H1 (cell line): ENCODE data around the gene AP2A1. TPM values are rescaled to one million over a fixed set of nuclear protein-coding genes. Genes with fewer than 3 reads are reported as not detected.

Source experiments
- CTCF ChIA-PET: fragments of 300-600 bp; sonication (Branson Sonifier 250); formaldehyde crosslinking; loops from one replicate; lab custom pipeline; 2021; ENCODE audit not compliant: partially characterized antibody; lab: Charles Lee
- POLR2A ChIA-PET: fragments of 300-600 bp; sonication (Branson Sonifier 250); formaldehyde crosslinking; loops from one replicate; lab custom pipeline; 2021; ENCODE audit warnings: inconsistent platforms; ENCODE audit not compliant: partially characterized antibody; lab: Charles Lee
- DNase-seq, 2 experiments: peaks; one replicate each; pipeline versions ENCODE4 v3.0.0 to v3.0.0-alpha.2; 2010 to 2022; ENCODE audit warnings: low spot score in 2 of 2, low read depth in 1 of 2, mixed read lengths in 1 of 2
- FAIRE-seq: peaks from 2 replicates; lab custom pipeline; 2011; peaks lifted over from hg19 to GRCh38; lab: Jason Lieb, UNC
- H2AFZ ChIP-seq: 2 replicates; pipeline ENCODE4 v1.8.1; 2012; ENCODE audit warnings: low read length, inconsistent platforms
- H2AK5ac ChIP-seq: 2 replicates; pipeline ENCODE4 v1.6.1; 2013; ENCODE audit warnings: low read depth, low read length
- H2BK120ac ChIP-seq: replicated peaks from 2 replicates; pipeline ENCODE3; 2013; ENCODE audit warnings: low read depth, low read length, inconsistent platforms
- H2BK12ac ChIP-seq: 2 replicates; pipeline ENCODE4 v1.6.1; 2013; ENCODE audit warnings: low read depth, low read length
- H2BK15ac ChIP-seq: 2 replicates; pipeline ENCODE4 v1.6.1; 2013; ENCODE audit warnings: low read length
- H2BK20ac ChIP-seq: 2 replicates; pipeline ENCODE4 v1.6.1; 2013; ENCODE audit warnings: low read length
- H2BK5ac ChIP-seq: 2 replicates; pipeline ENCODE4 v1.6.1; 2013; ENCODE audit warnings: low read depth, low read length
- H3K14ac ChIP-seq: 2 replicates; pipeline ENCODE4 v1.6.1; 2013; ENCODE audit warnings: inconsistent platforms; ENCODE audit not compliant: insufficient read length
- H3K18ac ChIP-seq: 2 replicates; pipeline ENCODE4 v1.6.1; 2013; ENCODE audit warnings: low read length; ENCODE audit errors: extremely low read depth
- H3K23ac ChIP-seq: 2 replicates; pipeline ENCODE4 v1.6.1; 2013; ENCODE audit warnings: inconsistent platforms; ENCODE audit not compliant: insufficient read length
- H3K23me2 ChIP-seq: 2 replicates; pipeline ENCODE4 v1.6.1; 2013; ENCODE audit warnings: low read depth, low read length
- H3K27ac ChIP-seq: 2 replicates; pipeline ENCODE4 v1.6.1; 2011; ENCODE audit warnings: low read depth, low read length, inconsistent platforms
- H3K27me3 ChIP-seq, 4 experiments: replicated peaks in 1 of 4; 1 replicate in 1 of 4; 2 replicates in 3 of 4; pipeline versions ENCODE4 v1.6.1 to v1.8.1; 2011 to 2013; ENCODE audit warnings: low read length in 3 of 4, mild to moderate bottlenecking in 3 of 4, inconsistent platforms in 2 of 4, mixed read lengths in 2 of 4, moderate library complexity in 1 of 4; ENCODE audit not compliant: control insufficient read depth in 3 of 4, insufficient read depth in 3 of 4; ENCODE audit errors: extremely low read depth in 1 of 4
- H3K36me3 ChIP-seq, 4 experiments: 2 replicates each; pipeline versions ENCODE4 v1.6.1 to v1.8.1; 2011 to 2013; ENCODE audit warnings: mild to moderate bottlenecking in 4 of 4, low read length in 3 of 4, moderate library complexity in 2 of 4, control low read depth in 1 of 4, inconsistent platforms in 1 of 4; ENCODE audit not compliant: insufficient read depth in 4 of 4, control insufficient read depth in 2 of 4
- H3K4ac ChIP-seq: replicated peaks from 2 replicates; pipeline ENCODE3; 2013; ENCODE audit warnings: low read length, low read depth, mixed read lengths, inconsistent platforms; ENCODE audit not compliant: insufficient read length
- H3K4me1 ChIP-seq, 4 experiments: replicated peaks in 1 of 4; 1 replicate in 1 of 4; 2 replicates in 3 of 4; pipeline versions ENCODE4 v1.6.1 to v1.8.1; 2011 to 2013; ENCODE audit warnings: low read length in 3 of 4, inconsistent platforms in 2 of 4, mixed read lengths in 1 of 4; ENCODE audit not compliant: insufficient read depth in 4 of 4, control insufficient read depth in 3 of 4
- H3K4me2 ChIP-seq, 2 experiments: 2 replicates each; pipeline versions ENCODE4 v1.6.1 to v1.8.1; 2011 to 2013; ENCODE audit warnings: low read depth in 2 of 2, low read length in 2 of 2, control low read depth in 1 of 2, inconsistent platforms in 1 of 2, mild to moderate bottlenecking in 1 of 2; ENCODE audit not compliant: insufficient read depth in 1 of 2
- H3K4me3 ChIP-seq, 4 experiments: fragments of 200-600, 300-600 bp in 1 of 4; sonication (generic), shearing (Covaris generic), sonication (Bioruptor Twin) in 1 of 4; 2 replicates each; pipeline versions ENCODE4 v1.5.1 to v1.8.1; 2011 to 2016; ENCODE audit warnings: low read length in 4 of 4, low read depth in 3 of 4, control low read depth in 2 of 4, inconsistent platforms in 2 of 4, mild to moderate bottlenecking in 2 of 4, mixed read lengths in 1 of 4, moderate library complexity in 1 of 4; ENCODE audit not compliant: insufficient read depth in 2 of 4; ENCODE audit errors: extremely low read depth in 1 of 4
- H3K56ac ChIP-seq: replicated peaks from 2 replicates; pipeline ENCODE3; 2013; ENCODE audit warnings: low read depth, mild to moderate bottlenecking, mixed read lengths, low read length, inconsistent platforms; ENCODE audit not compliant: insufficient read length
- H3K79me1 ChIP-seq: 2 replicates; pipeline ENCODE4 v1.6.1; 2013; ENCODE audit warnings: low read depth, low read length, control low read depth
- H3K79me2 ChIP-seq, 2 experiments: 2 replicates each; pipeline versions ENCODE4 v1.6.1 to v1.8.1; 2012 to 2013; ENCODE audit warnings: low read length in 2 of 2, mild to moderate bottlenecking in 2 of 2, inconsistent platforms in 1 of 2; ENCODE audit not compliant: insufficient read depth in 2 of 2, control insufficient read depth in 1 of 2
- H3K9ac ChIP-seq, 4 experiments: replicated peaks in 1 of 4; 1 replicate in 1 of 4; 2 replicates in 3 of 4; pipeline versions ENCODE4 v1.6.1 to v1.8.1; 2011 to 2013; ENCODE audit warnings: low read depth in 3 of 4, low read length in 3 of 4, control low read depth in 2 of 4, mild to moderate bottlenecking in 2 of 4, moderate library complexity in 2 of 4, inconsistent platforms in 1 of 4; ENCODE audit errors: extremely low read depth in 1 of 4
- H3K9me3 ChIP-seq, 2 experiments: 2 replicates each; pipeline versions ENCODE4 v1.6.1 to v1.8.1; 2012 to 2013; ENCODE audit warnings: mild to moderate bottlenecking in 2 of 2, moderate library complexity in 2 of 2, control low read depth in 1 of 2, inconsistent platforms in 1 of 2, low read depth in 1 of 2, low read length in 1 of 2, mixed read lengths in 1 of 2; ENCODE audit not compliant: insufficient read depth in 2 of 2
- H4K20me1 ChIP-seq, 2 experiments: replicated peaks in 1 of 2; 2 replicates each; pipeline versions ENCODE3 to v1.8.1; 2011 to 2013; ENCODE audit warnings: inconsistent platforms in 2 of 2, low read length in 2 of 2, mild to moderate bottlenecking in 1 of 2; ENCODE audit not compliant: insufficient read depth in 2 of 2, control insufficient read depth in 1 of 2
- H4K5ac ChIP-seq: 2 replicates; pipeline ENCODE4 v1.6.1; 2013; ENCODE audit warnings: low read length, low read depth, mixed read lengths, inconsistent platforms; ENCODE audit not compliant: insufficient read length
- H4K8ac ChIP-seq: 2 replicates; pipeline ENCODE4 v1.8.0; 2013; ENCODE audit warnings: mild to moderate bottlenecking, moderate library complexity, low read length, inconsistent platforms; ENCODE audit not compliant: insufficient read depth; ENCODE audit errors: extremely low read depth
- H4K91ac ChIP-seq: replicated peaks from 2 replicates; pipeline ENCODE3; 2013; ENCODE audit warnings: low read length, mixed read lengths, inconsistent platforms; ENCODE audit not compliant: insufficient read length
- ASH2L ChIP-seq: fragments of 200-600, 300-600 bp; sonication (generic); IDR thresholded peaks from one replicate; pipeline ENCODE4 v1.7.1; 2017; ENCODE audit warnings: low read length
- BACH1 ChIP-seq: IDR thresholded peaks from 2 replicates; pipeline ENCODE4 v1.6.1; 2012; ENCODE audit warnings: low read length, improper control_type of control experiment
- EP300 ChIP-seq, 2 experiments: IDR thresholded peaks; 1 replicate in 1 of 2; 2 replicates in 1 of 2; pipeline ENCODE4 v1.6.1; 2011 to 2012; ENCODE audit warnings: low read depth in 2 of 2, low read length in 2 of 2, mild to moderate bottlenecking in 2 of 2, borderline replicate concordance in 1 of 2, inconsistent platforms in 1 of 2, moderate library complexity in 1 of 2
- FOSL1 ChIP-seq: IDR thresholded peaks from 2 replicates; pipeline ENCODE4 v1.6.1; 2011; ENCODE audit warnings: mild to moderate bottlenecking, low read depth, low read length, moderate library complexity; ENCODE audit not compliant: insufficient read depth
- KDM4A ChIP-seq: IDR thresholded peaks from one replicate; pipeline ENCODE4 v1.7.1; 2012; ENCODE audit warnings: low read depth, mild to moderate bottlenecking, moderate library complexity, low read length, inconsistent platforms; ENCODE audit not compliant: severe bottlenecking
- POLR2AphosphoS5 ChIP-seq: IDR thresholded peaks from 2 replicates; pipeline ENCODE4 v1.6.1; 2011; ENCODE audit warnings: low read depth, low read length
- RAD21 ChIP-seq, 2 experiments: IDR thresholded peaks in 1 of 2; conservative IDR thresholded peaks in 1 of 2; 2 replicates each; pipeline ENCODE4 v1.6.1; 2011; ENCODE audit warnings: low read depth in 2 of 2, low read length in 2 of 2, improper control_type of control experiment in 1 of 2, inconsistent platforms in 1 of 2, mild to moderate bottlenecking in 1 of 2, moderate library complexity in 1 of 2
- RXRA ChIP-seq: IDR thresholded peaks from 2 replicates; pipeline ENCODE4 v1.6.1; 2011; ENCODE audit warnings: low read depth, mild to moderate bottlenecking, low read length, moderate library complexity; ENCODE audit not compliant: insufficient read depth
- SAP30 ChIP-seq: fragments of 300-600 bp; sonication (generic); IDR thresholded peaks from 2 replicates; pipeline ENCODE4 v1.7.1; 2012; ENCODE audit warnings: low read length, moderate library complexity, mild to moderate bottlenecking, inconsistent platforms; ENCODE audit not compliant: insufficient read depth, insufficient replicate concordance
- SIX5 ChIP-seq: IDR thresholded peaks from 2 replicates; pipeline ENCODE4 v1.6.1; 2011; ENCODE audit warnings: mild to moderate bottlenecking, low read depth, low read length
- SP1 ChIP-seq: IDR thresholded peaks from 2 replicates; pipeline ENCODE4 v1.6.1; 2011; ENCODE audit warnings: low read depth, low read length
- TBP ChIP-seq: IDR thresholded peaks from 2 replicates; pipeline ENCODE4 v1.6.1; 2011; ENCODE audit warnings: low read depth, low read length, improper control_type of control experiment
- TCF12 ChIP-seq: IDR thresholded peaks from 2 replicates; pipeline ENCODE4 v1.6.1; 2011; ENCODE audit warnings: low read depth, mild to moderate bottlenecking, low read length
- WGBS, 2 experiments: shearing (Covaris generic) in 1 of 2; methylation state at CpG; one replicate each; pipeline versions ENCODE4 v1.1.6 to v1.1.7; 2013 to 2015; ENCODE audit warnings: low lambda C conversion rate in 2 of 2, mixed read lengths in 2 of 2, inconsistent platforms in 1 of 2, low coverage in 1 of 2, missing lambda C conversion rate in 1 of 2; ENCODE audit not compliant: insufficient replicate concordance in 2 of 2, insufficient coverage in 1 of 2, insufficient read length in 1 of 2; ENCODE audit errors: extremely low coverage in 1 of 2, missing lambda C conversion rate in 1 of 2; 5-methylcytosine and 5-hydroxymethylcytosine counted together
- polyA plus RNA-seq, 7 experiments: library from polyadenylated mRNA; depleted of rRNA in 3 of 7; stranded (reverse) in 5 of 7; unstranded in 2 of 7; fragments of >200 nt in 5 of 7; fragments of 200-250 nt in 2 of 7; gene quantifications; 1 replicate in 5 of 7; 2 replicates in 1 of 7; 4 replicates in 1 of 7; pipeline versions ENCODE4 v1.2.1 to v1.2.3, GENCODE V29; 2011 to 2013; ENCODE audit warnings: missing spikeins in 2 of 7, mixed read lengths in 2 of 7
- total RNA-seq: library from RNA; stranded (reverse); fragmentation: NEBNext Ultra II Directional; extraction: Animal tissue kit (Norgen Biotek cat#: 25700); gene quantifications from 2 replicates; pipeline ENCODE4 v1.2.1, GENCODE V29; 2021

AP2A1 gene
- total and polyA plus RNA-seq, 2 of the 8 experiments (the other 6 are each of a cell fraction or from before 2014, with no cell fraction given) = 105 to 106 TPM

GRCh38 chr19:49820125-49820524, 53.3 kb downstream of the AP2A1 start:
- Histone ChIP-seq H3K79me1 (peaks cover 11% of the 10 kb centered on the region), H3K9ac (no peak overlapping the region), H2BK5ac (no peak overlapping the region), H3K9me3 (no peaks in the 10 kb centered on the region), H2BK15ac (no peak overlapping the region), H3K14ac (no peak overlapping the region), H3K27ac (no peak overlapping the region), H3K36me3 (peaks cover 0 to 13% (median 4%) of the 10 kb centered on the region in 4 experiments; a peak in 5 of 8 replicates), H3K4me2 (no peak overlapping the region), H4K5ac (no peak overlapping the region), H3K4me1 (peaks cover 0 to 7% (median 4%) of the 10 kb centered on the region in 4 experiments; a peak in 3 of 7 replicates), H2BK12ac (no peak overlapping the region), H4K8ac (no peak overlapping the region), H3K4ac (no peak overlapping the region), H2AK5ac (no peak overlapping the region), H3K4me3 (no peak overlapping the region), H2AFZ (no peak overlapping the region), H2BK120ac (no peak overlapping the region), H3K23me2 (peaks cover 2% of the 10 kb centered on the region), H4K20me1 (peaks cover 0 to 10% of the 10 kb centered on the region in 2 experiments), H3K23ac (no peak overlapping the region), H3K56ac (no peak overlapping the region), H3K79me2 (peaks cover 0 to 35% of the 10 kb centered on the region in 2 experiments; a peak in 3 of 4 replicates), H4K91ac (no peak overlapping the region), H3K18ac (no peak overlapping the region), H2BK20ac (no peak overlapping the region), H3K27me3 (no peaks in the 10 kb centered on the region)
- DNase-seq (no peak), FAIRE-seq (no peak)
- POLR2A ChIA-PET = interaction anchor here (1.0 to 1.9 kb wide), 4 partner anchors 11 to 31 kb away, joined by 3 to 19 read pairs (median 9); partner anchors contain the start of gene PTOV1
- CTCF ChIA-PET = interaction anchor here (0.7 to 1.8 kb wide), 5 partner anchors 9 to 216 kb away, joined by 3 to 5 read pairs (median 4); no protein-coding TSS in a partner anchor
- WGBS, 2 experiments = 93% methylated on average over 10 of the region's 10 CpGs; no CpG with 5 or more reads in 1 of the 2 experiments
- TF ChIP-seq FOSL1 (no peak), TCF12 (no peak), EP300 (IDR thresholded peaks at IDR 0.05; ENCODE audit: borderline replicate concordance in 1 of 2, low read depth in 2 of 2, low read length in 2 of 2) (no peak), TBP (no peak), BACH1 (no peak), SAP30 (no peak), ASH2L (no peak), SIX5 (no peak), KDM4A (no peak), SP1 (no peak), RXRA (no peak), POLR2AphosphoS5 (no peak), RAD21 (IDR thresholded peaks at IDR 0.05 in 1 of 2, conservative IDR thresholded peaks at IDR 0.05 in 1 of 2; ENCODE audit: low read depth in 2 of 2, low read length in 2 of 2) (no peak)
